ENCODE measurements around the gene ZNF70.

- TF ChIP-seq CTCF (conservative IDR thresholded peaks at IDR 0.05; ENCODE audit: low read depth, low read length) (no peak), EZH2 (IDR thresholded peaks at IDR 0.05; ENCODE audit: borderline replicate concordance, low read depth, low read length, poor library complexity, severe bottlenecking) (no peak)
These were observed 22.7 kb upstream of the ZNF70 start for GRCh38 chr22:23773483-23774113.

Data from A673 (cell line).